ENCODE results near the gene CMC4.
A peak's percentile ranks its signal among the peaks of the same experiment; 100 is the strongest.

The CMC4 gene

GRCh38 chrX:155070975-155071693 is at the start of gene CMC4, which contains the start of the genes BRCC3 and MTCP1:
Gene CMC4 (minus strand): TSS chrX:155071136. CDS start chrX:155064023, 7,113 bp downstream.
Gene BRCC3 (plus strand): TSS chrX:155071508. CDS start chrX:155071528, 20 bp downstream.
Gene MTCP1 (minus strand): TSS chrX:155071136. CDS start chrX:155066010, 5,126 bp downstream.
- peak; percentile 81 for DNase-seq

- DNase-seq = no peak
Observed at GRCh38 chrX:155115174-155115819, 44.4 kb upstream of the CMC4 start.

- no peak for DNase-seq
Observed at GRCh38 chrX:155113097-155113496, 42.2 kb upstream of the CMC4 start.

- no peak for DNase-seq
Observed at GRCh38 chrX:155112171-155112570, 41.2 kb upstream of the CMC4 start.

- no peak for DNase-seq
Observed at GRCh38 chrX:155108427-155108826, 37.5 kb upstream of the CMC4 start.

- DNase-seq = no peak
Observed at GRCh38 chrX:155105919-155106318, 35.0 kb upstream of the CMC4 start.

GRCh38 chrX:155094468-155095061 is 23.6 kb upstream of the CMC4 start:
- DNase-seq = peak; percentile 1

- DNase-seq = no peak
Observed at GRCh38 chrX:155086961-155087735, 16.2 kb upstream of the CMC4 start.

GRCh38 chrX:155086202-155086840 is 15.4 kb upstream of the CMC4 start:
- no peak for DNase-seq

GRCh38 chrX:155071694-155072280 is 851 bp upstream of the CMC4 start:
- DNase-seq = no peak

GRCh38 chrX:155070663-155070974 is 317 bp downstream of the CMC4 start:
- no peak for DNase-seq

- no peak for DNase-seq
Observed at GRCh38 chrX:155070038-155070437, 898 bp downstream of the CMC4 start.

- DNase-seq = no peak
Observed at GRCh38 chrX:155069414-155069813, 1.5 kb downstream of the CMC4 start.

GRCh38 chrX:155068165-155068564 is 2.8 kb downstream of the CMC4 start:
- no peak for DNase-seq

- DNase-seq = no peak
Observed at GRCh38 chrX:155065035-155065734, 5.8 kb downstream of the CMC4 start.

GRCh38 chrX:155061760-155062159 is 9.2 kb downstream of the CMC4 start:
- no peak for DNase-seq

- peak; percentile 53 for DNase-seq
Observed at GRCh38 chrX:155056877-155057792, 13.8 kb downstream of the CMC4 start.

GRCh38 chrX:155056471-155056870 is 14.5 kb downstream of the CMC4 start:
- DNase-seq = no peak

GRCh38 chrX:155055494-155055893 is 15.4 kb downstream of the CMC4 start:
- no peak for DNase-seq

- DNase-seq = no peak
Observed at GRCh38 chrX:155054255-155054654, 16.7 kb downstream of the CMC4 start.

- DNase-seq = no peak
Observed at GRCh38 chrX:155053656-155054055, 17.3 kb downstream of the CMC4 start.

Measured in midbrain (tissue), 1 donor.